HEK293 (cell line): ENCODE measurements around the gene TMEM232.

ENCODE experiments used
- REPIN1 ChIP-seq: fragments of 450-650 bp; formaldehyde crosslinking; IDR thresholded peaks from 2 replicates; pipeline ENCODE4 v1.5.1; 2017; ENCODE audit warnings: missing biosample characterization, missing genetic modification characterization, low read depth
- SALL2 ChIP-seq: fragments of 450-650 bp; formaldehyde crosslinking; IDR thresholded peaks from 2 replicates; pipeline ENCODE4 v1.5.0; 2017; ENCODE audit warnings: missing biosample characterization, mild to moderate bottlenecking, missing genetic modification characterization, borderline replicate concordance
- YY1 ChIP-seq: fragments of 450-650 bp; formaldehyde crosslinking; IDR thresholded peaks from 2 replicates; pipeline ENCODE4 v1.5.1; 2018; ENCODE audit warnings: missing biosample characterization, missing genetic modification characterization
- ZNF121 ChIP-seq: fragments of 450-650 bp; formaldehyde crosslinking; IDR thresholded peaks from 2 replicates; pipeline ENCODE4 v1.5.1; 2016; ENCODE audit warnings: missing biosample characterization, missing genetic modification characterization
- ZNF24 ChIP-seq: fragments of 450-650 bp; formaldehyde crosslinking; IDR thresholded peaks from 2 replicates; pipeline ENCODE4 v1.5.1; 2016; ENCODE audit warnings: missing biosample characterization, missing genetic modification characterization
- ZNF629 ChIP-seq: fragments of 450-650 bp; formaldehyde crosslinking; IDR thresholded peaks from 2 replicates; pipeline ENCODE4 v1.5.1; 2017; ENCODE audit warnings: missing biosample characterization, missing genetic modification characterization
- TF ChIP-seq, protein P1 (sequence below): fragments of 450-650 bp; formaldehyde crosslinking; IDR thresholded peaks from 2 replicates; pipeline ENCODE4 v1.5.1; 2016; ENCODE audit warnings: missing biosample characterization, missing genetic modification characterization
- TF ChIP-seq, protein P2 (sequence below): fragments of 450-650 bp; formaldehyde crosslinking; IDR thresholded peaks from 2 replicates; pipeline ENCODE4 v1.5.1; 2016; ENCODE audit warnings: missing biosample characterization, missing genetic modification characterization
- TF ChIP-seq, protein P3 (sequence below): IDR thresholded peaks from 2 replicates; pipeline ENCODE4 v1.6.1; 2011; ENCODE audit warnings: mild to moderate bottlenecking, low read depth, low read length, borderline replicate concordance
- TF ChIP-seq, protein P4 (sequence below): fragments of 450-650 bp; formaldehyde crosslinking; IDR thresholded peaks from 2 replicates; pipeline ENCODE4 v1.5.1; 2016; ENCODE audit warnings: missing biosample characterization, missing genetic modification characterization, low read depth

DNA sequence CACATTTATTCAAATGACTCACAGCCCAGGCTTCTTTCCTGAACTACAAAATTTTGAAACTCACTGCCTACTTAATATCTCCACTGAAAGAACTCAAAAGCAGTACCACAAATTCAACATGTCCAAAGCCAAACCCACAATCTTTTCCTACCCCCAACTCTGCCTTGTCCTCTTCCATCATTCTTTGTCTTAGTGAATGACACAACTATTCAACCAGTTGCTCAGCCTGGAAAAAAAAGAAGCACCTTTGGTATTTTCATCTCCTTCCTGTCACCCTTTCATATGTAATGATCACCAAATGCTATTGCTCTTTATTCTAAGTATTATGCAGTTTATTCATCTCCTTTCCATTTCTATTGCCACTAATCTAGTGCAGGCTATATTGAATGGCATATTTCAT, 216.3 kb downstream of the TMEM232 start:
- TF ChIP-seq ZNF121 (tag by site-specific recombination) (no peak), SALL2 (tag by site-specific recombination) (no peak), ZNF24 (tag by site-specific recombination) (no peak), REPIN1 (tag by site-specific recombination) (no peak), YY1 (tag by site-specific recombination) (no peak), ZNF629 (no peak)
- TF ChIP-seq, protein P1, sequence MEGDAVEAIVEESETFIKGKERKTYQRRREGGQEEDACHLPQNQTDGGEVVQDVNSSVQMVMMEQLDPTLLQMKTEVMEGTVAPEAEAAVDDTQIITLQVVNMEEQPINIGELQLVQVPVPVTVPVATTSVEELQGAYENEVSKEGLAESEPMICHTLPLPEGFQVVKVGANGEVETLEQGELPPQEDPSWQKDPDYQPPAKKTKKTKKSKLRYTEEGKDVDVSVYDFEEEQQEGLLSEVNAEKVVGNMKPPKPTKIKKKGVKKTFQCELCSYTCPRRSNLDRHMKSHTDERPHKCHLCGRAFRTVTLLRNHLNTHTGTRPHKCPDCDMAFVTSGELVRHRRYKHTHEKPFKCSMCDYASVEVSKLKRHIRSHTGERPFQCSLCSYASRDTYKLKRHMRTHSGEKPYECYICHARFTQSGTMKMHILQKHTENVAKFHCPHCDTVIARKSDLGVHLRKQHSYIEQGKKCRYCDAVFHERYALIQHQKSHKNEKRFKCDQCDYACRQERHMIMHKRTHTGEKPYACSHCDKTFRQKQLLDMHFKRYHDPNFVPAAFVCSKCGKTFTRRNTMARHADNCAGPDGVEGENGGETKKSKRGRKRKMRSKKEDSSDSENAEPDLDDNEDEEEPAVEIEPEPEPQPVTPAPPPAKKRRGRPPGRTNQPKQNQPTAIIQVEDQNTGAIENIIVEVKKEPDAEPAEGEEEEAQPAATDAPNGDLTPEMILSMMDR (tag by site-specific recombination): no peak
- TF ChIP-seq, protein P2, sequence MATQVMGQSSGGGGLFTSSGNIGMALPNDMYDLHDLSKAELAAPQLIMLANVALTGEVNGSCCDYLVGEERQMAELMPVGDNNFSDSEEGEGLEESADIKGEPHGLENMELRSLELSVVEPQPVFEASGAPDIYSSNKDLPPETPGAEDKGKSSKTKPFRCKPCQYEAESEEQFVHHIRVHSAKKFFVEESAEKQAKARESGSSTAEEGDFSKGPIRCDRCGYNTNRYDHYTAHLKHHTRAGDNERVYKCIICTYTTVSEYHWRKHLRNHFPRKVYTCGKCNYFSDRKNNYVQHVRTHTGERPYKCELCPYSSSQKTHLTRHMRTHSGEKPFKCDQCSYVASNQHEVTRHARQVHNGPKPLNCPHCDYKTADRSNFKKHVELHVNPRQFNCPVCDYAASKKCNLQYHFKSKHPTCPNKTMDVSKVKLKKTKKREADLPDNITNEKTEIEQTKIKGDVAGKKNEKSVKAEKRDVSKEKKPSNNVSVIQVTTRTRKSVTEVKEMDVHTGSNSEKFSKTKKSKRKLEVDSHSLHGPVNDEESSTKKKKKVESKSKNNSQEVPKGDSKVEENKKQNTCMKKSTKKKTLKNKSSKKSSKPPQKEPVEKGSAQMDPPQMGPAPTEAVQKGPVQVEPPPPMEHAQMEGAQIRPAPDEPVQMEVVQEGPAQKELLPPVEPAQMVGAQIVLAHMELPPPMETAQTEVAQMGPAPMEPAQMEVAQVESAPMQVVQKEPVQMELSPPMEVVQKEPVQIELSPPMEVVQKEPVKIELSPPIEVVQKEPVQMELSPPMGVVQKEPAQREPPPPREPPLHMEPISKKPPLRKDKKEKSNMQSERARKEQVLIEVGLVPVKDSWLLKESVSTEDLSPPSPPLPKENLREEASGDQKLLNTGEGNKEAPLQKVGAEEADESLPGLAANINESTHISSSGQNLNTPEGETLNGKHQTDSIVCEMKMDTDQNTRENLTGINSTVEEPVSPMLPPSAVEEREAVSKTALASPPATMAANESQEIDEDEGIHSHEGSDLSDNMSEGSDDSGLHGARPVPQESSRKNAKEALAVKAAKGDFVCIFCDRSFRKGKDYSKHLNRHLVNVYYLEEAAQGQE: no peak
- TF ChIP-seq, protein P3, sequence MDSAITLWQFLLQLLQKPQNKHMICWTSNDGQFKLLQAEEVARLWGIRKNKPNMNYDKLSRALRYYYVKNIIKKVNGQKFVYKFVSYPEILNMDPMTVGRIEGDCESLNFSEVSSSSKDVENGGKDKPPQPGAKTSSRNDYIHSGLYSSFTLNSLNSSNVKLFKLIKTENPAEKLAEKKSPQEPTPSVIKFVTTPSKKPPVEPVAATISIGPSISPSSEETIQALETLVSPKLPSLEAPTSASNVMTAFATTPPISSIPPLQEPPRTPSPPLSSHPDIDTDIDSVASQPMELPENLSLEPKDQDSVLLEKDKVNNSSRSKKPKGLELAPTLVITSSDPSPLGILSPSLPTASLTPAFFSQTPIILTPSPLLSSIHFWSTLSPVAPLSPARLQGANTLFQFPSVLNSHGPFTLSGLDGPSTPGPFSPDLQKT: no peak
- TF ChIP-seq, protein P4, sequence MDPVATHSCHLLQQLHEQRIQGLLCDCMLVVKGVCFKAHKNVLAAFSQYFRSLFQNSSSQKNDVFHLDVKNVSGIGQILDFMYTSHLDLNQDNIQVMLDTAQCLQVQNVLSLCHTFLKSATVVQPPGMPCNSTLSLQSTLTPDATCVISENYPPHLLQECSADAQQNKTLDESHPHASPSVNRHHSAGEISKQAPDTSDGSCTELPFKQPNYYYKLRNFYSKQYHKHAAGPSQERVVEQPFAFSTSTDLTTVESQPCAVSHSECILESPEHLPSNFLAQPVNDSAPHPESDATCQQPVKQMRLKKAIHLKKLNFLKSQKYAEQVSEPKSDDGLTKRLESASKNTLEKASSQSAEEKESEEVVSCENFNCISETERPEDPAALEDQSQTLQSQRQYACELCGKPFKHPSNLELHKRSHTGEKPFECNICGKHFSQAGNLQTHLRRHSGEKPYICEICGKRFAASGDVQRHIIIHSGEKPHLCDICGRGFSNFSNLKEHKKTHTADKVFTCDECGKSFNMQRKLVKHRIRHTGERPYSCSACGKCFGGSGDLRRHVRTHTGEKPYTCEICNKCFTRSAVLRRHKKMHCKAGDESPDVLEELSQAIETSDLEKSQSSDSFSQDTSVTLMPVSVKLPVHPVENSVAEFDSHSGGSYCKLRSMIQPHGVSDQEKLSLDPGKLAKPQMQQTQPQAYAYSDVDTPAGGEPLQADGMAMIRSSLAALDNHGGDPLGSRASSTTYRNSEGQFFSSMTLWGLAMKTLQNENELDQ (tag by site-specific recombination): no peak
